IPS DF 4.7 (cell line): ENCODE data around the gene TMEM247.
"Not testable (repeated sequence)": the region's sequence is repeated elsewhere in the genome, so short reads cannot be mapped to it uniquely, and the experiment has no call there.

Experiments used
- DNase-seq: peaks from one replicate; pipeline ENCODE4 v3.0.0-alpha.2; 2013; ENCODE audit warnings: low spot score; ENCODE audit errors: extremely low read depth

Gene TMEM247

DNA sequence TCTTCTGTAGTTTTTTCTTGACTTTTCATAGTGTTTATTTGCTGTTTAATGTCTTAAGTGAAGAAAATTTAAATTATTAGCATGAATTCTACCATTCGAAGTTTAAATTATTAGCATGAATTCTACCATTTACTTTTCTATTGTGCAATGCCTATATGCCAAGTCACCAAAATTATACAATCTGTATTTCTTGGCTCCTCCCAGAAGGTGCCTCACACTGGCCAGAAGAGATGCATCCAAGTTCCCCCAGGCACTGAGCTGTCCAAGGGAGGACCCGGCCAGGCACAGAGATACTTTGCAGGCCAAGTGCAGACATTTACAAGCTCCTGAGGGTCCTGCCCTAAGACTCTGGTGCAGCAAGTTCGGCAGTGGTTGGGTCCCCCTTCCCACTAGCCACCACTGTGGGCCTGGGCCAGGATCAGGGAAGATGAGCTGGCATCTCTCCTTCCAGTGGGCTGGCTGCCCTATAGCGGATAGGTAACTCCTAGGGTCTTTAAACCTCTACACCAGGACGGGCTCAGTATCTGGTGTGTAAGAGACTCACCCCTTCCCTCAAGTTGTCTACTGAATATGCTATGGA is 31.3 kb downstream of the TMEM247 start:
- no peak for DNase-seq

DNA sequence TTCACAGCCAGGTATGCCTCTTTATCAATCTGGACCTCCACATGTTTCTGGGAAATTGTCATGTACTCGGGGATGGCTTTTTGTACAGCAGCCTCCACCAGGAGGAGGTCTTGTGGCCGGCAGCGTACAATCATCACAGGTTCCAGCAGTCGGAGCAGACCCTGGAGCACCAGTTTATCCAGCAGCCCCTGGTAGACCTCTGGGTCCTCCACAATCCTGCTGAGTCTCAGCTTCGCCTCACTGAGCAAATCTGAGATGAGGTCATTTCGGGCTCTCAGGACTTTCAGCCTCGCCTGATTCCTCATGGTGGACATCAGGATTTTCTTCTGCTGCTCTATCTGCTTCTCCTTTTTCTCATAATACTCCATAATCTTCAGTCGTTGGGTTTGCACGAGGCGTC is 32.8 kb downstream of the TMEM247 start:
- DNase-seq = no peak

DNA sequence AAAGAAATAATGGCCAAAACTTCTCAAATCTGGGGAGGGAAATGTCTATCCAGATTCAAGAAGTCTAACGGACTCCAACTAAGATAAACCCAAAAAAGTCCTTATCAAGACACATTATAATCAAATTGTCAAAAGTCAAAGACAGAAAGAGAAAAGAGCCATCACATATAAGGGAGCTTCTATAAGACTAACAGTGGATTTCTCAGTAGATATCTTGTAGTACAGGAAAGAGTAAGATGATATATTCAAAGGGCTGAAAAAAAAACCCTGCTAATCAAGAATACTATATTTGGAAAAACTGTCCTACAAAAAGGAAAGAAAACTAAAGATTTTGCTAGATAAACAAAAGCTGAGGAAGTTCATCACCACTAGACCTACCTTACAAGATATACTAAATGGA is 35.4 kb downstream of the TMEM247 start:
- DNase-seq = no peak

DNA sequence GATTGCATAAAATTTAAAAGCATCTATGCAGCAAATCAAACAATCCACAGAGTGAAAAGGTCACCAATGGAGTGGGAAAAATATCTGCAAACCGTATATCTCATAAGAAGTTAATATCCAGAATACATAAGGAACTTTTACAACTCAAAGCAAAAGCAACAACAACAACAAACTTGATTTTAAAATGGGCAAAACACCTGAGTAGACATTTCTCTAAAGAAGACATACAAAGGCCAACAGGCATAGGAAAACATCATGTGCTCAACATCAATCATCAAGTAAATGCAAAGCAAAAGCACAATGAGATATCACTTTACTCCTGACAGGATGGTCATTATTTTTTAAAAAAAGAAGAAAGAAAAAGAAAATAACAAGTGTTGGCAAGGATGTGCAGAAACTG is 38.1 kb downstream of the TMEM247 start:
- DNase-seq = no peak

DNA sequence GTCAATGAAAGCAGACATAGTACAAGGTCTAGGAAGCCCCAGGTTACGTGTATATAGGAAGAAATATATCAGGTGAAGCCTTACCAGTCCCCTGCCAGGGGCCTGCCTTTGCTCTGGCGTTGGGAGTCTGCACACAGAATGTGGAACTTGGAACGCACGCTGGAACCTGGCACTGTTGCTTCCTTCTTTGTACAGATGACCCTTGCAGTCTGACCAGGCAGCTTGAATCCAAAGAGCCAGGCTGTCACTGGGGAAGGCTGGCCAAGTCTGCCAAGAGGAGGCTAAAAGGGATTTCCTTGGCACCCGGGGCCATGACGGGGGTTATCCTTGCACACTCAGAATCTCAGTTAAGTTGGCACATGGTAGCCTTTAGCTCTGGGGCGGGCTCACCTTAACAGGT is 39.5 kb downstream of the TMEM247 start:
- no peak for DNase-seq

DNA sequence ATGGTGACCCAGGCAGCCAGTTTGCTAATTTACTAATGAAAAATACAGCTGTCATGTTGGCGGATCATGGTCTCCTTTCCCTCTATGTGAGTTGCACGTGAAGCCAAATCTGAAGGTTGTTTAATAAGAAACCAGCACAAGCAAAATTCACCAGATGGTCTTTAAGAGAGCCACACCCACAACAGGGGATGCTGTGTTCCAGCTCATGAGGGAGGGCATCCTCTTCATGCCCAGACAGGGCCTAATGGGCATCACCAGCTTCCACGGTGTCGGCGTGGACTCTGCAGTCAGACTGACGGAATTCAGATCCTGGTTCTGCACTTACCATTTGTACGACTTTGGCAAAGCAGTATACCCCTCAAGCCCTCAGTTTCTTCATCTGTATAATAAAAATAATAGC is 39.9 kb downstream of the TMEM247 start:
- DNase-seq = no peak

DNA sequence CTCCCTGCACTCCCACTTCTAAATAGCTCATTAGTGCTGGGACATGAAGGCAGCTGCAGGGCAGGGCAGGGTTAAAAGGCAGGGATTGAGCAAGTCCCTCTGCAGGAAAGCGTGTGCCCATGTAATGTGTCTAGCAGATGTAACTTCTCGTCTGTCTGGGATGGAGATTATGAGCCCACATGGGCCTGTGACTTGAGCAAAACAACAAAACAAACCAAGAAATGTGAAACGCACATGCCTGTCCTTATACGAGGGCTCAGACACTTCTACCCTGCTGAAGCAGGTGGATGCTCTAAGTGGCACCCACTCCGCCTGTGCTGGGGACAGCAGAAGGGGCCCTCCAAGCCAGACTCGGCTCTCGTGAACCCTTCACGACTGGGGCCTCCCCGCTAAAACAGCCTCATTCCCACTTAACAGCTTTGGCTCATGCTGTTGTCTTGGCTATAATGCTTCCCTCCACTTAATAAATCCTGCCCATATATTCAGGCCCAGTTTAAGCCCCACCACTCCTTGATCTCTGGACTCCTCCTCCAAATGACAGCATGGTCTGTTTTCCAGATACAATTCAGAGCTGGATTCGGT is 40.9 kb downstream of the TMEM247 start:
- no peak for DNase-seq

DNA sequence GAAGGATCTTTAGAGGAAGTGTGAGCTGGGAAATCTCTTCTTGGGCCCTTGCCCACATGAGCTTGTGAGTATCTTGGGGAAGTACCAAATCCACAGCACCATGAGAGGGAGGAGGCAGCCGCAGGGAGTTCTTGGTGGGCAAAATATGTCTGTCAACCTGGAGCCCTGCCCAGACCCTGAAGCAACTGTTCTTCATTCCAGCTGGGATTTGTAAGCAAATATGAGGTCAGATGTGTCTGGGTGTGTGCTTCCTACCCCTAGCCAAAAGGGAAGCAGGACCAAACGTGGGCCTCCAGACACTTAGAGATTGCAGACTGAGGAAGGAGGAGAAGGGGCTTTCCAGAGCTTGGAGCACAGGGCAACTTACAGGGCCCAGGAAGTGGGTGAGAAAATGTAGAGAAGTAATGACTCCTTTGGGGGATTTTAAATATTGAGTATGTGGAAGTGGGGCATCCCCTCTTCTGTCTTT is 41.9 kb downstream of the TMEM247 start:
- DNase-seq = no peak

DNA sequence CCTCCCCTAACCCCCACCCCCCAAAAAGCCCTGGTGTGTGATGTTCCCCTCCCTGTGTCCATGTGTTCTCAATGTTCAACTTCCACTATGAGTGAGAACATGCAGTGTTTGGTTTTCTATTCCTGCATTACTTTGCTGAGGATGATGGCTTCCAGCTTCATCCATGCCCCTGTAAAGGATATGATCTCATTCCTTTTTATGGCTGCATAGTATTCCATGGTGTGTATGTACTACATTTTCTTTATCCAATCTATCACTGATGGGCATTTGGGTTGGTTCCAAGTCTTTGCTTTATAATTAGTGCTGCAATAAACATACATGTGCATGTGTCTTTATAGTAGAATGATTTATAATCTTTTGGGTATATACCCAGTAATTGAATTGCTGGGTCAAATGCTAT is 43.0 kb downstream of the TMEM247 start:
- DNase-seq = not testable (repeated sequence)

DNA sequence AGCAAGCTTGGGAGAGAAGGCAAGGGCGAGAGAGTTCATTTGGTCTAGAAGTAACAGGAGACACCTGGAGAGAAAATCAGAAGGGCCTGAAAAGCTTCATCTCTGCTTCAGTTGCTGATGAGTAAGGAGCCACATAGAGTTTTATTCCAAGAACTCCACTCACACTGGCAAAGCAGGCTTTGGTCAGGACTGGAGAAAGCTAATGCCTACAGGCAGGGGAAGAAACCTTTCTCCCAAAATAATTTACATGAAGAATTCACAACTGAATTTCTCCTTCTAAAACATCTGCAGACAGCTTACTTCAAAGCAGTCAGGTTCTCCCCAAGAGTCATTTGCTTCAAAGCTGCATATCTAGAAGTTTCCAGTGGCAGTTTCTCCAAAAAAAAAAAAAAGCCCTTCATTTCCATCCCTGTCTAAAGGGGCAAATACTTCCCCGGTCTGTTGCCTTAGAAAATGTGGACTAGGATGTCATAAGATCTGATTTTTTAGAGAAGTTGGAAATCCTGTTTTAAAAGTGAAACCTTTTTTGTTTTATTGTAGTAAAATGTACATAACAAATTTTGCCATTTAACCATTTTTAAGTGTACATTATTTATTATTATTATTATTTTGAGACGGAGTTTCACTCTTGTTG is 46.3 kb downstream of the TMEM247 start:
- no peak for DNase-seq

DNA sequence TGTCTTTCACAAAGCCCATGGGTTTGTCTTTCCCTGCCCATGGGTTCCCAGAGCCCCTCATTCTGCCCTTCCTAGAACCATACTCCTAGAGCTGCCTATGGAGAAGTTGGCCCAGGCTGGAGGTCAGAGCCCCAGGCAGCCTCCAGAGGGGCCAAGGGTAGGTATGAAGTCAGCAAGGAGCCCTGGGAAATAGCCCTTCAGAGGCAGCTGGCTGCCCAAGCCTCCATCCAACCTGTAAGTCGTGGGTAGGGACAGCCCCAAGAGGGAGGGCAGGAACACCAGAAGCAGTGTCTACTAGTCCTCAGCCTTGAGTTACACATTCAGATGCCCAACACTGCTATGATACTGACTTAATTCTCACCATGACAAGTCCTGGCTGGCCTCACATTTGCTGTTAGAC is 49.5 kb downstream of the TMEM247 start:
- DNase-seq = no peak

DNA sequence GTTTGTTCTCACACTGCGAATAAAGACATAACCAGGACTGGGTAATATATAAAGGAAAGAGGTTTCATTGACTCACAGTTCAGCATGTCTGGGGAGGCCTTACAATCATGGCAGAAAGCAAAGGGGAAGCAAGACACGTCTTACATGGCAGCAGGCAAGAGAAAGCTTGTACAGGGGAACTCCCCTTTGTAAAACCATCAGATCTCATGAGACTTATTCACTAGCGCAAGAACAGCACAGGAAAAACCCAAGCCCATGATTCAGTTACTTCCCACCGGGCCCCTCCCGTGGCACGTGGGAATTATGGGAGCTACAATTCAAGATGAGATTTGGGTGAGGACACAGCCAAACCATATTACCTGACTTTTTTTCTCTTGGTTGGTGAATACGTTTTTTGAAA is 51.3 kb downstream of the TMEM247 start:
- no peak for DNase-seq

DNA sequence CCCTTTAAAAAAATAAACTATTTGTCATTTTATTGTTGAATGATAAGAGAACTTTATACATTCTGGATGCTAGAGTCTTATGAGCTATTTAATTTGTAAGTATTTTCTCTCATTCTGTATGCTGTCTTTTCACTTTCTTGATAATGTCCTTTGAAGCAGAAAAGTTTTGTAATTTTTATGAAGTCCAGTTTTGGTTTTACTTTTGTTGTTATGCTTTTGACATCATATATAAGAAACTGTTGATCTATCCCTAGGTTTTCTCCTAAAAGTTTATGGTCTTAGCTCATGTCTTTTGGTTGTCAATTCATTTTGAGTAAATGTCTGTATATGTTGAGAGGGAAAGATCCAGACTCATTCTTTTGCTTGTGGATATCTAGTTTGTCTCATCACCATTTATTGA is 52.5 kb downstream of the TMEM247 start:
- DNase-seq = no peak
